HUES6 (cell line): ENCODE data around the gene FAM81A.
"Not testable (repeated sequence)": the region's sequence is repeated elsewhere in the genome, so short reads cannot be mapped to it uniquely, and the experiment has no call there.

Experiments used
- H3K27ac ChIP-seq: 2 replicates; pipeline ENCODE4 v1.7.0; 2013; ENCODE audit warnings: low read depth, mild to moderate bottlenecking, low read length, inconsistent platforms
- H3K27me3 ChIP-seq: 2 replicates; pipeline ENCODE4 v1.6.1; 2013; ENCODE audit warnings: low read length; ENCODE audit not compliant: control insufficient read depth, insufficient read depth
- H3K36me3 ChIP-seq: 2 replicates; pipeline ENCODE4 v1.6.1; 2013; ENCODE audit warnings: low read length; ENCODE audit not compliant: control insufficient read depth, insufficient read depth
- H3K4me1 ChIP-seq: 2 replicates; pipeline ENCODE4 v1.6.1; 2013; ENCODE audit warnings: low read length; ENCODE audit not compliant: control insufficient read depth, insufficient read depth
- H3K4me3 ChIP-seq: 2 replicates; pipeline ENCODE4 v1.5.1; 2013; ENCODE audit warnings: low read depth, low read length
- H3K9ac ChIP-seq: one replicate; pipeline ENCODE4 v1.6.1; 2013; ENCODE audit warnings: mild to moderate bottlenecking, low read length
- H3K9me3 ChIP-seq: 2 replicates; pipeline ENCODE4 v1.6.1; 2013; ENCODE audit warnings: low read depth, low read length; ENCODE audit not compliant: control insufficient read depth, insufficient read depth

The FAM81A gene

DNA sequence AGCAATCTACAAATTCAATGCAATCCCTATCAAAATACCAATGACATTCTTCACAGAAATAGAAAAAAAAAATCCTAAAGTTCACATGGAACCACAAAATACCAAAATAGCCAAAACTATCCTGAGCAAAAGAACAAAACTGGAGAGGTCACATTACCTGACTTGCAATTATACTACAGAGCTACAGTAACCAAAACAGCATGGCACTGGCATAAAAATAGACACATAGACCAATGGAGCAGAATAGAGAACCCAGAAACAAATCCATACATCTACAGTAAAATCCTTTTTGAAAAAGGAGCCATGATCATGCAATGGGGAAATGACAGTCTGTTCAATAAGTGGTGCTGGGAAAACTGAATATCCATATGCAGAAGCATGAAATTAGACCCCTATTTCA is 51.5 kb downstream of the FAM81A start:
- not testable (repeated sequence) for H3K4me3 ChIP-seq, H3K9ac ChIP-seq, H3K27ac ChIP-seq, H3K27me3 ChIP-seq, H3K36me3 ChIP-seq, H3K9me3 ChIP-seq, H3K4me1 ChIP-seq

DNA sequence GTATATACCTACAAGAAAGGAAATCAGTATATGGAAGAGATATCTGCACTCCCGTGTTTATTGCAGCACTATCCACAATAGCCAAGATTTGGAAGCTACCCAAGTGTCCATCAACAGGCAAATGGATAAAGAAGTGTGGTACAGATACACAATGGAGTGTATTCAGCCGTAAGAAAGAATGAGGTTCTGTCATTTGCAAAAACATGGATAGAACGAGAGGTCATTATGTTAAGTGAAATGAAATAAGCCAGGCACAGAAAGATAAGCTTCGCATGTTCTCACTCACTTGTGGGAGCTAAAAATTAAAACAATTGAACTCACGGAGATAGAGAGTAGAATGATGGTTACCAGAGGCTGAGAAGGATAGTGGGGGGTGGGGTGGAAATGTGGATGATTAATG is 53.1 kb downstream of the FAM81A start:
- Histone ChIP-seq H3K4me1 (no peaks in the 10 kb centered on the region; the same call in 1 of the 2 replicates), H3K9ac (no peak overlapping the region), H3K27ac (no peak overlapping the region), H3K9me3 (no peaks in the 10 kb centered on the region), H3K36me3 (no peaks in the 10 kb centered on the region), H3K4me3 (no peak overlapping the region), H3K27me3 (no peaks in the 10 kb centered on the region)

DNA sequence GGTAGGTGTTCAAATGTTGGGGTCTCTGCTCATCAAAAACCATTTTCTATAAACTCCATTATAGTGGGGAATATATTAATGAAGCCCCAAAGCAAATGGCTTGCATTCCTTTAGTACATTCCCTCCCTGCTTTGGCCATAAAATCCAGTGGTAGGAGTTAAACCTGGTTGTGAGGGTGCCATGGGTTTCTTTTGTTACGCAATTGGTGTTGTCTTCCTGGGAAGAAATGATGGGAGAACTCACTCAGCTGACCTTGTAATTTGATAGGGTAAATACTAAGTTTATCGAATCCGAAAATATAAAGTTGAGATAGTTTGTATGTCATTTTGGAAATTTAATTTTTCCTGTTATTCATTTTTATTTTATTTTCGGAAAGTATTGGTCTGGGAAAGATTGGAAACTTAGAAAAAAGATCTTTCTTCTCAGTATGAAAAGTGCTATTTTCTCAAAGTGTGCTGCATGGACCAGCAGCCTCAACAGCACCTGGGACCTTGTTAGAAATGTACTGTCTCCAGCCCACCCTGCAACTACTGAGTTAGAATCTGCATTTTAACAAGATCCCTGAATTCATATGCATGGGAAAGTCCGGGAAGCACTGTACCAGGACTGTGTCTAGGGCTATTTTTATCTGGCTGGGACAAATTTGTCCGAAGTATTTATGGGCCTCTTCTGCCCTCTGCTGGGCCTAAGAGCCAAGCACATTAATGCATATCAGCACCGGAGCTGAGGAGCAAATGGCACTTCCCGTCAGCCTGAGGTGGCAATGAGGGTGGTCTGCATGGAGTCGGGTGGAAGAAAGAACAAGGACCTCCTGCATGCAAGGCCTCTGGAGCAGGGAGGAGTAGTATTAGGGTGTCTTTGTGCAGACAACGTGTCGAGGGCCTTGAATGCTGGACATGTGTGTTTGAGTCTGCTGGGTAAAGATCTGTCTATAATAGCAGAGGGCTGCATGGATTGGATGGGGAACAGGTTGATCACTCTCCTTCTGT is 54.7 kb downstream of the FAM81A start:
- Histone ChIP-seq H3K36me3 (no peaks in the 10 kb centered on the region), H3K27me3 (no peaks in the 10 kb centered on the region), H3K9ac (no peak overlapping the region), H3K4me3 (0 out of 2 replicates have a peak overlapping the region, but pooled peaks have one; percentile 3), H3K4me1 (no peaks in the 10 kb centered on the region; the same call in 1 of the 2 replicates), H3K9me3 (no peaks in the 10 kb centered on the region), H3K27ac (no peak overlapping the region)

DNA sequence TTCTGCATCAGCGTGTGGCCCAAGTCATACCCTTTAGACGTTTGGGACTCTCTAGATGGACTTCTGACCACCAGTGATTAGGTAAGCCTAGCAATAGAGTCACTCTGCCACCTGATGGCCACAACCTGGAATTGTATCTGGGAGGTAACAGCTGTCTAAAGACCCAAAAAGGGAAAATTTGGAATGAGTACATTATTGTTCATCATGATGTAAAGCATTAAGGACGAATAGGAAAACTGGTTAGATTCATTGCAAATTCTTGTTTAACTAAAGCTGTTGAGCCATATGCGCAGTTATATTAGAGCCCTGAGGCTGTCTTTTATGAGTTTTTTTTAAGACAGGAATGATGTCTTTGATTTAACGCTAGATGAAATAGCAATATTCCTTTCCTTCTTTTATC is 63.6 kb downstream of the FAM81A start:
- no peaks in the 10 kb centered on the region for H3K4me1 ChIP-seq
- H3K27me3 ChIP-seq: no peaks in the 10 kb centered on the region
- no peaks in the 10 kb centered on the region for H3K9me3 ChIP-seq
- H3K9ac ChIP-seq: no peak overlapping the region
- no peak overlapping the region for H3K27ac ChIP-seq
- no peak overlapping the region for H3K4me3 ChIP-seq
- H3K36me3 ChIP-seq: no peaks in the 10 kb centered on the region

DNA sequence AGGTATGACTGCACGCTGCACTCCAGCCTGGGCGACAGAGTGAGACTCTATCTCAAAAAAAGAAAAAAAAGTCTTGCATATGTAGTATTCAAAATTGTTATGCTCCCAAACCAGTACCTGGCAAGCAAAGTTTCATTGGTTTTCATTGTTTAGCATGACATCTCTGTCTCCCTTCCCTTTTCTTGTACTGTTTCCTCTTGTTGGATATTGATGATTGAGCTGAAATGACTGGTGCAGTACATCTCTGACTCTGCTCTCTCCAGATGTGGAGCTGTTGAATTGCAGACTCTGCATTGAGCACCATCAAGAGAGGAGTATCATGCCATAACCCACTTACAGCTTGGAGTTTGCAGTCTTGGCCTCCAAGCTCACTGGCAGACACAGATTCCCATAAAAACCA is 77.2 kb downstream of the FAM81A start:
- no peaks in the 10 kb centered on the region for H3K27me3 ChIP-seq
- H3K36me3 ChIP-seq: no peaks in the 10 kb centered on the region
- no peak overlapping the region for H3K4me3 ChIP-seq
- no peak overlapping the region for H3K27ac ChIP-seq
- no peaks in the 10 kb centered on the region for H3K9me3 ChIP-seq
- no peak overlapping the region for H3K9ac ChIP-seq
- no peaks in the 10 kb centered on the region for H3K4me1 ChIP-seq

DNA sequence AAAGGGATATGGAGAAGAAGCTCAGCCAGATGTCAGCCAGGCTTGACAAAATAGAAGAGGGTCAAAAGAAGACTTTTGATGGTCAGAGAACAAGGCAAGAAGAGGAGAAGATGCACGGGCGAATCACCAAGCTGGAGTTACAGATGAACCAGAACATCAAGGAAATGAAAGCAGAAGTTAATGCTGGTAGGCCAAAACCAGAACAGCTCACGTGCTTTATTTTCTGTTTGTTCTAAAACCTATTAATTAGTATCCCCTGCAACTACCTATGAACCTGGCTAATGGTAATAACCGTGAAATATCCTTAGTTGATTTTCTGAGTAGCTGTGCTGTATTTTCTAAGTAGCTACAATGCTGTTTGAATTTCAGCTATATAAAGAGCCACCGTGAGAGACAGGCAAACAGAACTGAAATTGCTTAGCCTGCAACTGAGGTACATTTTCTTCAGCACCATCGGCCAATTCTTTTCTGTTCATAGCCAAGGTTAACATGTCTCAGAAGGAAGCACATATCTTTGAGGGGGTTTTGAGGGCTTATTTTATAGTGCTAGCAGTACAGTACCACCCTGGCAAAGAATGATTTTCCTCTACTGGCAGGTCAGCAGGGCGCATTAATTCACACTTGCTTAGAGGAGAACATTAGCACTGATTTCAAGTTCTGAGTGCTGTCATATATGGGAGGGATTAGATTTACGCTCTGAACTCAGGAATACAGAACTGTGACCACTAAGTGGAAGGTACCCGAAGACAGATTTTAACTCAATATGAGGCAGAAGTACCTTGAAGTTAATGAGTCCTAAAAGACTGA is 78.9 kb downstream of the FAM81A start:
- no peaks in the 10 kb centered on the region for H3K27me3 ChIP-seq
- H3K4me3 ChIP-seq: no peak overlapping the region
- H3K9me3 ChIP-seq: no peaks in the 10 kb centered on the region
- no peak overlapping the region for H3K9ac ChIP-seq
- no peaks in the 10 kb centered on the region for H3K4me1 ChIP-seq
- no peak overlapping the region for H3K27ac ChIP-seq
- no peaks in the 10 kb centered on the region for H3K36me3 ChIP-seq

DNA sequence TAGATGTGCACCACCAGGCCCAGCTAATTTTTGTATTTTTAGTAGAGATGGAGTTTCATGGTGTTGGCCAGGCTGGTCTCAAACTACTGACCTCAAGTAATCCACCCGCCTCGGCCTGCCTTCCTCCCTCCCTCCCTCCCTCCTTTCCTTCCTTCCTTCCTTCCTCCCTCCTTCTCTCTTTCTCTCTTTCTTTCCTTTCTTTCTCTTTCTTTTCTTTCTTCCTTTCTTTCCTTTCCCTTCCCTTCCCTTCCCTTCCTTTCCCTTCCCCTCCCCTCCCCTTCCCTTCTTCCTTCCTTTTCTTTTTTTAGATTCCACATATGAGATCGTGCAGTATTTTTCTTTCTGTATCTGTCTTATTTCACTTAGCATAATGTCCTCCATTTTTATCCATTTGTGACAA is 81.3 kb downstream of the FAM81A start:
- H3K27ac ChIP-seq: no peak overlapping the region
- H3K4me3 ChIP-seq: no peak overlapping the region
- no peaks in the 10 kb centered on the region for H3K9me3 ChIP-seq
- no peak overlapping the region for H3K9ac ChIP-seq
- H3K36me3 ChIP-seq: no peaks in the 10 kb centered on the region
- H3K27me3 ChIP-seq: no peaks in the 10 kb centered on the region
- H3K4me1 ChIP-seq: no peaks in the 10 kb centered on the region

DNA sequence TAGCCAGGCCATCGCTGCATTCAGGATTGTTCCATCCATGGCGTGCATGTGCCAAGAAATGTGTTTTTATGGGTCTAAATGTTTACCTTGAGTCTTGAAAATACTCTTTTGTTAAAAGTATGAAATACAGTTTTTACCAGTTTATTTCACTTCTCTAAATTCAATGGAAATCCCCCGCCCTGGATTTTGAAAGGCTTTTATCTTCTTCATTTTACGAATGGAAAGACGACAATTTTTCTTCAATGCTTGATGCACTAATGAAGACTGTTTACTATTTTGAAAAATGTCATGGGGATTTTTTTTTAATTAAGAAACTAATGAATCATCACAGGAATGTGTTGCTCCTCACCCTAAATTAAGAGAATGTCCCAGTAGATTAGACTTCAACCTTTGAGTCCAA is 83.5 kb downstream of the FAM81A start:
- Histone ChIP-seq H3K27me3 (no peaks in the 10 kb centered on the region), H3K27ac (no peak overlapping the region), H3K9me3 (no peaks in the 10 kb centered on the region), H3K4me1 (no peaks in the 10 kb centered on the region), H3K4me3 (no peak overlapping the region), H3K36me3 (no peaks in the 10 kb centered on the region), H3K9ac (no peak overlapping the region)

DNA sequence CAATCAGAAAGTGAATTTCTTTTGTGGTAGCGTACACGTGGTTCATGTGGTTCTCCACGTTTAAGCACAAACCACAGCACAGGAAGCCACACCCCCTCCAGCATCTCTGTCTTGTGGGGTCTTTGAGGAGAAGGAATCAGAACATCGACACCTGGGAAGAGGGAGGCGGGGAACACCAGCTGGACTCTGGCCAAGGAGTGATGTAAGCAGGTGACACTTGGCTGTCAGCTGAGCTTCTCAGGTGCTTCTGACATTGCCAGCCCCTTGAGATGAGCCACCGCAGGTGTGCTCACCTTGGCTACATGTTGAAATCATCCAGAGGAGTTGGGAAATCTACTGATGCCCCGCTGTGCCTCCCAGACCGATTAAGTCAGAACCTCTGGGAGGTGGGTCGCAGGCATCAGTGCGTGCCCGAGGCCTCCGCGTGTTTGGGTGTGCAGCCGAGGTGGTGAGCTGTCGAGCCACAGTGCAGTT is 85.0 kb downstream of the FAM81A start:
- H3K36me3 ChIP-seq: no peaks in the 10 kb centered on the region
- H3K9me3 ChIP-seq: no peaks in the 10 kb centered on the region
- H3K27me3 ChIP-seq: no peaks in the 10 kb centered on the region
- no peaks in the 10 kb centered on the region for H3K4me1 ChIP-seq
- H3K27ac ChIP-seq: no peak overlapping the region
- no peak overlapping the region for H3K4me3 ChIP-seq
- H3K9ac ChIP-seq: no peak overlapping the region

DNA sequence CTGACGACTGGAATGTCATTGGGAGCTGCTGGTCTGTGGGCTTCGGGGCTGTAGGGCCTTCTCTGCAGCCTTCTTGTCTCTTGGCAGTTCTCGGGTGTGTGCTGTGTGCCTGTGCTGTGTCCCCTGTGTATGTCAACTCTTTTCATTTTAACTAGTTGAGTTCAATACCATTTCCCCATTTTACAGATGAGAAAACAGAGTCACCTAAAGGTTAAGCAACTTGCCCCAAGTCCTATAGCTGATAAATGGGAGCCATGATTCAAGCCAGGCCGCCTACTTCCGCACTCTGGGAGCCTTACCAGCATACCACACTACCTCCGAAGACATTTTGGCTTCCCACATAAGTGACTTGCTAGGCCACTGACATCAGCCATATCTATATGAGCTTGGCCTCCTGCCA is 85.7 kb downstream of the FAM81A start:
- Histone ChIP-seq H3K36me3 (no peaks in the 10 kb centered on the region), H3K9me3 (no peaks in the 10 kb centered on the region), H3K4me3 (no peak overlapping the region), H3K4me1 (no peaks in the 10 kb centered on the region), H3K27me3 (no peaks in the 10 kb centered on the region), H3K9ac (no peak overlapping the region), H3K27ac (no peak overlapping the region)

DNA sequence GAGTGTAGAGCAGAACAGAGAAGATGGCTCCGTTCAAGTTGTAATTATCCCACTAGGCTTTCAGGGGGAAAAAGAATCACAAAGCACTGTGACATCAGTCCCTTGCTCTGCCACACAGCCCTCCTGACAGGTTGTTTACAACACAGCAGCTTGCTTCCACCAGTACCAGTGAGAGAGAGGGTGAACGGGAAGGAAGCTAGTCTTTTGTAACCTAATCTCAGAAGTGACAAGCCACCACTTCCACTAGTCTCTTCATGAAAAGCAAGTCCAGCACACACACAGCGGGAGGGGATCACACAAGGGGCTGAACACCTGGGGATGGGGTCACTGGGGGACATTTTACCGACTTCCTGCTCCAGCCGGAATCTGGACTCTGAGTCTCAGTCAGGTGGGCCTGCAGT is 86.3 kb downstream of the FAM81A start:
- no peaks in the 10 kb centered on the region for H3K36me3 ChIP-seq
- H3K4me3 ChIP-seq: no peak overlapping the region
- no peak overlapping the region for H3K9ac ChIP-seq
- H3K27me3 ChIP-seq: no peaks in the 10 kb centered on the region
- H3K4me1 ChIP-seq: no peaks in the 10 kb centered on the region
- H3K27ac ChIP-seq: no peak overlapping the region
- no peaks in the 10 kb centered on the region for H3K9me3 ChIP-seq
